ENCODE results near the gene RIPPLY2. TPM values are rescaled to one million over a fixed set of nuclear protein-coding genes. Genes with fewer than 3 reads are reported as not detected.

RIPPLY2 gene
- total and polyA plus RNA-seq, 4 donors, result not detected

DNA sequence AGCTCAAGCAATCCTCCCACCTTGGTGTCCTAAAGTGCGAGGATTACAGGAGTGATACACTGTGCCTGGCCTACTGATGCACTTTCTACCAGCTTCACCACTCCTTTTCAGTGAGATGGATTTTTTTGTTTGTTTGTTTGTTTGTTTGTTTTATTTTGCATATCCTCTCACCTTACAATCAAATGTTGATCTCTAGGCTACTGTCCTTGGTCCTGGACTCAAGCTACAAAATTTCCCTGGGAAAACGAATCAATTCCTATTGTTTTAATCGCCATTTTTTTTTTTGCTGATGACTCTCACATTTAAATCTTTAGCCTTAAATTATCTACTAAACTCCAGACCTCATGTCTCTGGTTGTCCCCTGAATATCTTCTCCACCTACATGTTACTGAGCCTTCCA is 3.5 kb upstream of the RIPPLY2 start:
- H3K9me3 ChIP-seq (ENCODE audit: control insufficient read depth in 4 of 4, low read length in 3 of 4), result no peaks in the 10 kb centered on the region
- DNase-seq (ENCODE audit: low spot score), result no peak

More for the DNA sequence above, 3.5 kb upstream of the RIPPLY2 start:
- TF ChIP-seq, protein P1, sequence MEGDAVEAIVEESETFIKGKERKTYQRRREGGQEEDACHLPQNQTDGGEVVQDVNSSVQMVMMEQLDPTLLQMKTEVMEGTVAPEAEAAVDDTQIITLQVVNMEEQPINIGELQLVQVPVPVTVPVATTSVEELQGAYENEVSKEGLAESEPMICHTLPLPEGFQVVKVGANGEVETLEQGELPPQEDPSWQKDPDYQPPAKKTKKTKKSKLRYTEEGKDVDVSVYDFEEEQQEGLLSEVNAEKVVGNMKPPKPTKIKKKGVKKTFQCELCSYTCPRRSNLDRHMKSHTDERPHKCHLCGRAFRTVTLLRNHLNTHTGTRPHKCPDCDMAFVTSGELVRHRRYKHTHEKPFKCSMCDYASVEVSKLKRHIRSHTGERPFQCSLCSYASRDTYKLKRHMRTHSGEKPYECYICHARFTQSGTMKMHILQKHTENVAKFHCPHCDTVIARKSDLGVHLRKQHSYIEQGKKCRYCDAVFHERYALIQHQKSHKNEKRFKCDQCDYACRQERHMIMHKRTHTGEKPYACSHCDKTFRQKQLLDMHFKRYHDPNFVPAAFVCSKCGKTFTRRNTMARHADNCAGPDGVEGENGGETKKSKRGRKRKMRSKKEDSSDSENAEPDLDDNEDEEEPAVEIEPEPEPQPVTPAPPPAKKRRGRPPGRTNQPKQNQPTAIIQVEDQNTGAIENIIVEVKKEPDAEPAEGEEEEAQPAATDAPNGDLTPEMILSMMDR (IDR thresholded peaks at IDR 0.05; ENCODE audit: low read depth, low read length, missing input control), result no peak
- TF ChIP-seq SP1 (IDR thresholded peaks at IDR 0.05), result no peak
- TF ChIP-seq HNF4G (IDR thresholded peaks at IDR 0.05), result no peak
- no peak for TF ChIP-seq FOXA1 (IDR thresholded peaks at IDR 0.05)
- no peak for TF ChIP-seq RXRA (IDR thresholded peaks at IDR 0.05)
- TF ChIP-seq EGR1 (IDR thresholded peaks at IDR 0.05; ENCODE audit: low read depth in 2 of 2), result no peak
- TF ChIP-seq NR2F2 (IDR thresholded peaks at IDR 0.05), result no peak
- TF ChIP-seq YY1 (IDR thresholded peaks at IDR 0.05), result no peak
- TF ChIP-seq RAD21 (IDR thresholded peaks at IDR 0.05), result no peak
- TF ChIP-seq, protein P2, sequence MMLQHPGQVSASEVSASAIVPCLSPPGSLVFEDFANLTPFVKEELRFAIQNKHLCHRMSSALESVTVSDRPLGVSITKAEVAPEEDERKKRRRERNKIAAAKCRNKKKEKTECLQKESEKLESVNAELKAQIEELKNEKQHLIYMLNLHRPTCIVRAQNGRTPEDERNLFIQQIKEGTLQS (IDR thresholded peaks at IDR 0.05), result no peak
- TF ChIP-seq JUND (IDR thresholded peaks at IDR 0.05), result no peak
- TF ChIP-seq, protein P3, sequence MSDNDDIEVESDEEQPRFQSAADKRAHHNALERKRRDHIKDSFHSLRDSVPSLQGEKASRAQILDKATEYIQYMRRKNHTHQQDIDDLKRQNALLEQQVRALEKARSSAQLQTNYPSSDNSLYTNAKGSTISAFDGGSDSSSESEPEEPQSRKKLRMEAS (IDR thresholded peaks at IDR 0.05), result no peak
- TF ChIP-seq, protein P4, sequence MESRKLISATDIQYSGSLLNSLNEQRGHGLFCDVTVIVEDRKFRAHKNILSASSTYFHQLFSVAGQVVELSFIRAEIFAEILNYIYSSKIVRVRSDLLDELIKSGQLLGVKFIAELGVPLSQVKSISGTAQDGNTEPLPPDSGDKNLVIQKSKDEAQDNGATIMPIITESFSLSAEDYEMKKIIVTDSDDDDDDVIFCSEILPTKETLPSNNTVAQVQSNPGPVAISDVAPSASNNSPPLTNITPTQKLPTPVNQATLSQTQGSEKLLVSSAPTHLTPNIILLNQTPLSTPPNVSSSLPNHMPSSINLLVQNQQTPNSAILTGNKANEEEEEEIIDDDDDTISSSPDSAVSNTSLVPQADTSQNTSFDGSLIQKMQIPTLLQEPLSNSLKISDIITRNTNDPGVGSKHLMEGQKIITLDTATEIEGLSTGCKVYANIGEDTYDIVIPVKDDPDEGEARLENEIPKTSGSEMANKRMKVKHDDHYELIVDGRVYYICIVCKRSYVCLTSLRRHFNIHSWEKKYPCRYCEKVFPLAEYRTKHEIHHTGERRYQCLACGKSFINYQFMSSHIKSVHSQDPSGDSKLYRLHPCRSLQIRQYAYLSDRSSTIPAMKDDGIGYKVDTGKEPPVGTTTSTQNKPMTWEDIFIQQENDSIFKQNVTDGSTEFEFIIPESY (IDR thresholded peaks at IDR 0.05), result no peak
- TF ChIP-seq FOXA2 (IDR thresholded peaks at IDR 0.05), result no peak
- TF ChIP-seq, protein P5, sequence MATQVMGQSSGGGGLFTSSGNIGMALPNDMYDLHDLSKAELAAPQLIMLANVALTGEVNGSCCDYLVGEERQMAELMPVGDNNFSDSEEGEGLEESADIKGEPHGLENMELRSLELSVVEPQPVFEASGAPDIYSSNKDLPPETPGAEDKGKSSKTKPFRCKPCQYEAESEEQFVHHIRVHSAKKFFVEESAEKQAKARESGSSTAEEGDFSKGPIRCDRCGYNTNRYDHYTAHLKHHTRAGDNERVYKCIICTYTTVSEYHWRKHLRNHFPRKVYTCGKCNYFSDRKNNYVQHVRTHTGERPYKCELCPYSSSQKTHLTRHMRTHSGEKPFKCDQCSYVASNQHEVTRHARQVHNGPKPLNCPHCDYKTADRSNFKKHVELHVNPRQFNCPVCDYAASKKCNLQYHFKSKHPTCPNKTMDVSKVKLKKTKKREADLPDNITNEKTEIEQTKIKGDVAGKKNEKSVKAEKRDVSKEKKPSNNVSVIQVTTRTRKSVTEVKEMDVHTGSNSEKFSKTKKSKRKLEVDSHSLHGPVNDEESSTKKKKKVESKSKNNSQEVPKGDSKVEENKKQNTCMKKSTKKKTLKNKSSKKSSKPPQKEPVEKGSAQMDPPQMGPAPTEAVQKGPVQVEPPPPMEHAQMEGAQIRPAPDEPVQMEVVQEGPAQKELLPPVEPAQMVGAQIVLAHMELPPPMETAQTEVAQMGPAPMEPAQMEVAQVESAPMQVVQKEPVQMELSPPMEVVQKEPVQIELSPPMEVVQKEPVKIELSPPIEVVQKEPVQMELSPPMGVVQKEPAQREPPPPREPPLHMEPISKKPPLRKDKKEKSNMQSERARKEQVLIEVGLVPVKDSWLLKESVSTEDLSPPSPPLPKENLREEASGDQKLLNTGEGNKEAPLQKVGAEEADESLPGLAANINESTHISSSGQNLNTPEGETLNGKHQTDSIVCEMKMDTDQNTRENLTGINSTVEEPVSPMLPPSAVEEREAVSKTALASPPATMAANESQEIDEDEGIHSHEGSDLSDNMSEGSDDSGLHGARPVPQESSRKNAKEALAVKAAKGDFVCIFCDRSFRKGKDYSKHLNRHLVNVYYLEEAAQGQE (IDR thresholded peaks at IDR 0.05), result no peak
- no peak for TF ChIP-seq HNF4A (conservative IDR thresholded peaks at IDR 0.05)
- no peak for TF ChIP-seq TAF1 (conservative IDR thresholded peaks at IDR 0.05)
- TF ChIP-seq GABPA (IDR thresholded peaks at IDR 0.05 in 1 of 2, conservative IDR thresholded peaks at IDR 0.05 in 1 of 2), result no peak
- WGBS, result 73% methylated on average over 3 of the region's 3 CpGs
- Histone ChIP-seq H3K4me1 (ENCODE audit: control insufficient read depth in 4 of 4, insufficient read depth in 4 of 4, low read length in 3 of 4) (peaks cover 7 to 13% (median 11%) of the 10 kb centered on the region in 4 donors), H3K36me3 (ENCODE audit: control insufficient read depth in 4 of 4, insufficient read depth in 3 of 4, low read depth in 1 of 4, low read length in 3 of 4) (no peaks in the 10 kb centered on the region), H3K9ac (ENCODE audit: low read depth in 1 of 2, low read length in 2 of 2) (no peak overlapping the region), H3K27me3 (ENCODE audit: control insufficient read depth in 4 of 4, insufficient read depth in 4 of 4, low read length in 3 of 4) (peaks cover 2 to 11% (median 7%) of the 10 kb centered on the region in 4 donors), H3K27ac (ENCODE audit: low read depth in 1 of 2, low read length in 2 of 2) (no peak overlapping the region), H3K4me3 (ENCODE audit: low read depth in 1 of 3, low read length in 3 of 3) (no peak overlapping the region)

Data from liver (tissue), 9 donors.